ENCODE data around the gene SEMA5B. TPM values are rescaled to one million over a fixed set of nuclear protein-coding genes. Genes with fewer than 3 reads are reported as not detected.

Gene SEMA5B
- total RNA-seq, 1 experiment from 2014 or later, result 0.04 TPM

- DNase-seq, result peak; percentile 74
- intact Hi-C loops (cut with micrococcal nuclease), result loop anchor here (5.0 kb wide), 1 partner anchor 134 kb away; the partner anchor contains the start of gene SEC22A
Measured at GRCh38 chr3:123067689-123068600, 40.4 kb upstream of the SEMA5B start.

DNA sequence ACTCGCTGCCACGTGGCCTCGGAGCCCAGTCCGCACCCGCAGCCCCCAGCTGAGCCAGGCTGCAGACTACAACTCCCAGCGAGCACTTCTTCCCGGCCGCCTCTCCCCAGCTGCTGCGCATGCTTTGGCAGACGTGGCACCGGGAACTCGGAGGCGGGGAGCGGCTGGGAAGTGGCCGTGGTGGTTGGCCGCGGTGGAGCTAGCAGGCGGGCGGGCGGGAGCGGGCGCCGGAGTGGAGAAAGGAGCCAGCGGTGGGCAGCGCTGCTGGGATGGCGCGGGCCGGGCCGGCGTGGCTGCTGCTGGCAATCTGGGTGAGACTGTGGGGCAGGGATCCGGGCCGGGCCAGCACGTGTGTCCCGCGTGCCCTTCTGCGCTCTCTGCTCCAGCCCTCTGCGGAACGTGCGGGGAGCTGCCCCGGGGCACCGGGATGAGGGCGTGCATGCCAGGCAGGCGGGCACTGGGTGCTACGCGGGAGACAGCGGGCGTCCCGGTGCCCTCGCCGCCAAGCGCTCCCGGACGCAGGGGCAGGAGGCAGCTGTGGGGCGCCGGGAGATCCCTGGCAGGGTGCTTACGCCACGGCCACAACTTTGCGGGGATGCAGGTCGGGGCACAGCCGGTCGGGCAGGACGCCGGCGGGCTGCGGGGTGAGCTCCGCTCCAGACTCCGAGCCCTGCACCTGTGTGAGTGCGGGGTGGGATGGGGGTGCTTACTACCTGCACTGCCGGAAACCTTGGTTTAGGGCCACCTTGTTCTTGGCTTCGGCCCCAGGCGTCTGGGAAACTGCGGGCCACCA, 39.5 kb upstream of the SEMA5B start, which contains the start of gene PDIA5:
PDIA5 (plus strand) TSS at position 130 of the 793 bp plus-strand sequence; CDS start at position 270, 140 bp downstream.
- intact Hi-C loops (cut with micrococcal nuclease), result loop anchor here (5.0 kb wide), 1 partner anchor 135 kb away; the partner anchor contains the start of gene SEC22A
- ChIA-PET CTCF (interaction anchor here (0.6 kb wide), 1 partner anchor 16 kb away, joined by 3 read pairs; no protein-coding TSS in a partner anchor), POLR2A (ENCODE audit: unreplicated experiment) (interaction anchor here (0.6 to 0.7 kb wide), 3 partner anchors 19 to 651 kb away, joined by 3 to 15 read pairs (median 11); partner anchors contain the start of gene WDR5B)
- no peak for TF ChIP-seq EZH2 (IDR thresholded peaks at IDR 0.05; ENCODE audit: low read length, unreplicated experiment)
- peaks cover 50% of the 10 kb centered on the region for H3K79me2 ChIP-seq (ENCODE audit: low read length)
- peaks cover 19% of the 10 kb centered on the region for H4K20me1 ChIP-seq (ENCODE audit: low read length)
- H3K4me2 ChIP-seq (ENCODE audit: low read length), result peak within 1 kb of the TSS; percentile 89
- peak within 1 kb of the TSS; percentile 86 for H3K4me3 ChIP-seq (ENCODE audit: low read length)
- no peaks in the 10 kb centered on the region for H3K9me2 ChIP-seq (replicated peaks; ENCODE audit: low read length)
- no TSS peak for BruUV-seq (replicated peaks)
- no peaks in the 10 kb centered on the region for H3K9me3 ChIP-seq (ENCODE audit: low read length)
- H3K27me3 ChIP-seq (ENCODE audit: low read length), result no peaks in the 10 kb centered on the region
- peak within 1 kb of the TSS; percentile 25 for H3K27ac ChIP-seq (ENCODE audit: low read length)
- peaks cover 15% of the 10 kb centered on the region for H3K4me1 ChIP-seq (ENCODE audit: insufficient read depth, low read length)
- no peaks in the 10 kb centered on the region for H3F3A ChIP-seq (ENCODE audit: low read length, unreplicated experiment)
- H3K36me3 ChIP-seq (ENCODE audit: low read depth, low read length), result no peaks in the 10 kb centered on the region
- peak within 1 kb of the TSS; percentile 90 for H2AFZ ChIP-seq (ENCODE audit: low read length)
- H3K9ac ChIP-seq (ENCODE audit: low read length), result peak within 1 kb of the TSS; percentile 92
- ATAC-seq (peak; percentile 89), DNase-seq (peak; percentile 95)

More at GRCh38 chr3:123067689-123068600, 40.4 kb upstream of the SEMA5B start:
- ChIA-PET POLR2A (ENCODE audit: unreplicated experiment) (interaction anchor here (0.6 kb wide), 1 partner anchor 389 kb away, joined by 3 read pairs; no protein-coding TSS in a partner anchor), CTCF (no interaction called here)
- no peaks in the 10 kb centered on the region for H3K9me2 ChIP-seq (replicated peaks; ENCODE audit: low read length)
- ATAC-seq, result peak; percentile 19
- H3K9me3 ChIP-seq (ENCODE audit: low read length), result no peaks in the 10 kb centered on the region
- peaks cover 58% of the 10 kb centered on the region for H3K79me2 ChIP-seq (ENCODE audit: low read length)
- H3F3A ChIP-seq (ENCODE audit: low read length, unreplicated experiment), result no peaks in the 10 kb centered on the region
- H3K4me1 ChIP-seq (ENCODE audit: insufficient read depth, low read length), result peaks cover 15% of the 10 kb centered on the region
- H3K9ac ChIP-seq (ENCODE audit: low read length), result peak overlapping the region; percentile 92
- H3K4me3 ChIP-seq (ENCODE audit: low read length), result peak overlapping the region; percentile 86
- peaks cover 24% of the 10 kb centered on the region for H4K20me1 ChIP-seq (ENCODE audit: low read length)
- TF ChIP-seq EZH2phosphoT487 (IDR thresholded peaks at IDR 0.05; ENCODE audit: borderline replicate concordance, low read length) (no peak), EZH2 (IDR thresholded peaks at IDR 0.05; ENCODE audit: low read length, unreplicated experiment) (no peak)
- TF ChIP-seq, protein P1, sequence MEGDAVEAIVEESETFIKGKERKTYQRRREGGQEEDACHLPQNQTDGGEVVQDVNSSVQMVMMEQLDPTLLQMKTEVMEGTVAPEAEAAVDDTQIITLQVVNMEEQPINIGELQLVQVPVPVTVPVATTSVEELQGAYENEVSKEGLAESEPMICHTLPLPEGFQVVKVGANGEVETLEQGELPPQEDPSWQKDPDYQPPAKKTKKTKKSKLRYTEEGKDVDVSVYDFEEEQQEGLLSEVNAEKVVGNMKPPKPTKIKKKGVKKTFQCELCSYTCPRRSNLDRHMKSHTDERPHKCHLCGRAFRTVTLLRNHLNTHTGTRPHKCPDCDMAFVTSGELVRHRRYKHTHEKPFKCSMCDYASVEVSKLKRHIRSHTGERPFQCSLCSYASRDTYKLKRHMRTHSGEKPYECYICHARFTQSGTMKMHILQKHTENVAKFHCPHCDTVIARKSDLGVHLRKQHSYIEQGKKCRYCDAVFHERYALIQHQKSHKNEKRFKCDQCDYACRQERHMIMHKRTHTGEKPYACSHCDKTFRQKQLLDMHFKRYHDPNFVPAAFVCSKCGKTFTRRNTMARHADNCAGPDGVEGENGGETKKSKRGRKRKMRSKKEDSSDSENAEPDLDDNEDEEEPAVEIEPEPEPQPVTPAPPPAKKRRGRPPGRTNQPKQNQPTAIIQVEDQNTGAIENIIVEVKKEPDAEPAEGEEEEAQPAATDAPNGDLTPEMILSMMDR (conservative IDR thresholded peaks at IDR 0.05; ENCODE audit: low read depth, low read length), result no peak
- H3K4me2 ChIP-seq (ENCODE audit: low read length), result peak overlapping the region; percentile 89
- H3K36me3 ChIP-seq (ENCODE audit: low read depth, low read length), result no peaks in the 10 kb centered on the region
- BruUV-seq (replicated peaks), result TSS peak; percentile 69
- peak overlapping the region; percentile 90 for H2AFZ ChIP-seq (ENCODE audit: low read length)
- no peaks in the 10 kb centered on the region for H3K27me3 ChIP-seq (ENCODE audit: low read length)
- H3K27ac ChIP-seq (ENCODE audit: low read length), result peak overlapping the region; percentile 25

DNA sequence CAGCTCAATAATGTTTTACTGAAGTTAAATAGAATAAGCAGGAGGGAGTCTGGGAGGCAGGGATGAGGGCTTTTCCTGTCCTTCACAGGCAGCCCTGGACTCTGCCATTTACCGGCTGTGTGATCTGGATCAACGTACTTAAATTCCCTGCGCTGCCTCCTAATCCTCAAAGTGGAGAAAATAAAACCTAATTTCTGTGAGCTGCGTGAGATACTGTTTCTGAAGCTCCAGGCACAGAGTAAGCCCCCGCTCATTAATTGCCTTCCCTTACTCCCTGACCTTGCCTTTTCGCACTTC, 39.0 kb upstream of the SEMA5B start:
- H4K20me1 ChIP-seq (ENCODE audit: low read length), result peaks cover 19% of the 10 kb centered on the region
- peak; percentile 9 for ATAC-seq
- no peaks in the 10 kb centered on the region for H3F3A ChIP-seq (ENCODE audit: low read length, unreplicated experiment)
- H3K79me2 ChIP-seq (ENCODE audit: low read length), result peaks cover 45% of the 10 kb centered on the region
- no peak for DNase-seq
- H3K9ac ChIP-seq (ENCODE audit: low read length), result peak overlapping the region; percentile 92
- no peaks in the 10 kb centered on the region for H3K36me3 ChIP-seq (ENCODE audit: low read depth, low read length)
- no peak for TF ChIP-seq EZH2 (IDR thresholded peaks at IDR 0.05; ENCODE audit: low read length, unreplicated experiment)
- TF ChIP-seq, protein P1 (conservative IDR thresholded peaks at IDR 0.05; ENCODE audit: low read depth, low read length), result no peak
- TF ChIP-seq EZH2phosphoT487 (IDR thresholded peaks at IDR 0.05; ENCODE audit: borderline replicate concordance, low read length), result no peak
- H2AFZ ChIP-seq (ENCODE audit: low read length), result peak overlapping the region; percentile 90
- H3K27ac ChIP-seq (ENCODE audit: low read length), result no peak overlapping the region
- no peaks in the 10 kb centered on the region for H3K9me2 ChIP-seq (replicated peaks; ENCODE audit: low read length)
- H3K4me1 ChIP-seq (ENCODE audit: insufficient read depth, low read length), result peaks cover 15% of the 10 kb centered on the region
- ChIA-PET POLR2A (ENCODE audit: unreplicated experiment) (interaction anchor here (0.6 to 0.7 kb wide), 3 partner anchors 19 to 651 kb away, joined by 3 to 15 read pairs (median 11); partner anchors contain the start of gene WDR5B), CTCF (interaction anchor here (0.6 kb wide), 1 partner anchor 16 kb away, joined by 3 read pairs; no protein-coding TSS in a partner anchor)
- peak overlapping the region; percentile 89 for H3K4me2 ChIP-seq (ENCODE audit: low read length)
- H3K4me3 ChIP-seq (ENCODE audit: low read length), result peak overlapping the region; percentile 86
- intact Hi-C loops (cut with micrococcal nuclease), result loop anchor here (5.0 kb wide), 1 partner anchor 136 kb away; the partner anchor contains the start of gene SEC22A
- H3K27me3 ChIP-seq (ENCODE audit: low read length), result no peaks in the 10 kb centered on the region
- no TSS peak for BruUV-seq (replicated peaks)
- no peaks in the 10 kb centered on the region for H3K9me3 ChIP-seq (ENCODE audit: low read length)

All from PC-3 (cell line).